KMS-11 (cell line): ENCODE measurements around the gene DNMT1.
A peak's percentile ranks its signal among the peaks of the same experiment; 100 is the strongest.

Source experiments
- H2AFZ ChIP-seq: fragments of 200-600 bp; sonication (generic); 2 replicates; pipeline ENCODE4 v1.6.1; 2016; ENCODE audit warnings: antibody characterized with exemption, mixed run types, low read depth
- H3K27ac ChIP-seq: fragments of 200-600 bp; sonication (generic); 2 replicates; pipeline ENCODE4 v1.6.1; 2016; ENCODE audit warnings: mild to moderate bottlenecking, mixed run types
- H3K27me3 ChIP-seq: fragments of 200-600 bp; sonication (generic); 2 replicates; pipeline ENCODE4 v1.6.1; 2017; ENCODE audit warnings: mild to moderate bottlenecking, low read depth, mixed run types, moderate library complexity; ENCODE audit not compliant: insufficient read depth
- H3K36me3 ChIP-seq: fragments of 200-600 bp; sonication (generic); 2 replicates; pipeline ENCODE4 v1.6.1; 2017; ENCODE audit warnings: mild to moderate bottlenecking, mixed run types; ENCODE audit not compliant: insufficient read depth
- H3K4me1 ChIP-seq: fragments of 200-600 bp; sonication (generic); 2 replicates; pipeline ENCODE4 v1.6.1; 2016; ENCODE audit warnings: mild to moderate bottlenecking, low read depth, mixed run types; ENCODE audit not compliant: poor library complexity, severe bottlenecking
- H3K4me2 ChIP-seq: fragments of 200-600 bp; sonication (generic); 2 replicates; pipeline ENCODE4 v1.7.0; 2016; ENCODE audit warnings: mild to moderate bottlenecking, mixed run types
- H3K4me3 ChIP-seq: fragments of 200-600 bp; sonication (generic); IDR thresholded peaks from 2 replicates; pipeline ENCODE4 v1.6.1; 2017; ENCODE audit warnings: low read depth, low read length, mixed read lengths; ENCODE audit not compliant: insufficient read depth
- H3K79me2 ChIP-seq: fragments of 200-600 bp; sonication (generic); 2 replicates; pipeline ENCODE4 v1.6.1; 2016; ENCODE audit warnings: low read depth, mixed run types; ENCODE audit not compliant: insufficient read depth
- H3K9ac ChIP-seq: fragments of 200-600 bp; sonication (generic); 2 replicates; pipeline ENCODE4 v1.6.1; 2016; ENCODE audit warnings: mild to moderate bottlenecking, mixed run types
- H4K20me1 ChIP-seq: fragments of 200-600 bp; sonication (generic); 2 replicates; pipeline ENCODE4 v1.6.1; 2016; ENCODE audit warnings: mild to moderate bottlenecking, mixed run types; ENCODE audit not compliant: insufficient read depth
- CTCF ChIP-seq: fragments of 200-600 bp; sonication (generic); conservative IDR thresholded peaks from 2 replicates; pipeline ENCODE4 v1.6.1; 2017; ENCODE audit warnings: low read depth, mild to moderate bottlenecking, antibody characterized with exemption, low read length, moderate library complexity, mixed read lengths

The DNMT1 gene

GRCh38 chr19:10227026-10227971 lies 32.5 kb upstream of the DNMT1 start:
- Histone ChIP-seq H3K79me2 (peaks cover 38% of the 10 kb centered on the region), H3K36me3 (no peaks in the 10 kb centered on the region), H3K9ac (no peak overlapping the region), H3K4me2 (no peak overlapping the region), H3K4me1 (peaks cover 72% of the 10 kb centered on the region), H4K20me1 (no peaks in the 10 kb centered on the region), H3K27me3 (no peaks in the 10 kb centered on the region), H3K4me3 (no peak overlapping the region), H2AFZ (no peak overlapping the region), H3K27ac (no peak overlapping the region)
- peak; percentile 27; the same call in 1 of the 2 replicates for TF ChIP-seq CTCF

- Histone ChIP-seq H3K4me1 (peaks cover 72% of the 10 kb centered on the region), H3K79me2 (peaks cover 38% of the 10 kb centered on the region), H2AFZ (no peak overlapping the region), H3K9ac (no peak overlapping the region), H3K36me3 (no peaks in the 10 kb centered on the region), H3K4me2 (no peak overlapping the region), H3K4me3 (no peak overlapping the region), H4K20me1 (no peaks in the 10 kb centered on the region), H3K27me3 (no peaks in the 10 kb centered on the region), H3K27ac (no peak overlapping the region)
- no peak for TF ChIP-seq CTCF
These were observed 31.7 kb upstream of the DNMT1 start for GRCh38 chr19:10226376-10227025.

- Histone ChIP-seq H4K20me1 (no peaks in the 10 kb centered on the region), H3K9ac (no peak overlapping the region), H3K4me1 (peaks cover 75% of the 10 kb centered on the region), H3K36me3 (no peaks in the 10 kb centered on the region), H2AFZ (no peak overlapping the region), H3K27me3 (no peaks in the 10 kb centered on the region), H3K4me2 (no peak overlapping the region), H3K79me2 (peaks cover 40% of the 10 kb centered on the region), H3K27ac (no peak overlapping the region; the same call in 1 of the 2 replicates), H3K4me3 (no peak overlapping the region)
- no peak for TF ChIP-seq CTCF
These were observed 31.2 kb upstream of the DNMT1 start for GRCh38 chr19:10226021-10226375.

GRCh38 chr19:10224337-10224736 lies 29.6 kb upstream of the DNMT1 start:
- Histone ChIP-seq H3K79me2 (peaks cover 42% of the 10 kb centered on the region), H3K27ac (peak overlapping the region; percentile 97; the same call in 1 of the 2 replicates), H3K9ac (no peak overlapping the region), H3K4me2 (no peak overlapping the region), H3K4me3 (no peak overlapping the region), H3K4me1 (peaks cover 81% of the 10 kb centered on the region), H3K36me3 (no peaks in the 10 kb centered on the region), H2AFZ (no peak overlapping the region), H3K27me3 (no peaks in the 10 kb centered on the region), H4K20me1 (no peaks in the 10 kb centered on the region)
- no peak for TF ChIP-seq CTCF
